Subcutaneous adipose tissue (tissue), 4 donors: ENCODE results near the gene PM20D2. TPM values are rescaled to one million over a fixed set of nuclear protein-coding genes. Genes with fewer than 3 reads are reported as not detected.

Experiments used
- total RNA-seq, 4 donors: library from RNA; depleted of rRNA; stranded (reverse); fragments of >200 nt; gene quantifications; one replicate each; pipeline ENCODE4 v1.1.0, GENCODE V29; 2016
- TF ChIP-seq, protein P1 (sequence below): fragments of 450-650 bp; IDR thresholded peaks from one replicate; pipeline ENCODE4 v1.5.1; 2016; ENCODE audit warnings: low read depth, mild to moderate bottlenecking, control low read depth, antibody characterized with exemption, moderate library complexity

Gene PM20D2
- total RNA-seq, 4 donors from 2014 or later, result 4.0 to 6.8 (median 4.9) TPM

DNA sequence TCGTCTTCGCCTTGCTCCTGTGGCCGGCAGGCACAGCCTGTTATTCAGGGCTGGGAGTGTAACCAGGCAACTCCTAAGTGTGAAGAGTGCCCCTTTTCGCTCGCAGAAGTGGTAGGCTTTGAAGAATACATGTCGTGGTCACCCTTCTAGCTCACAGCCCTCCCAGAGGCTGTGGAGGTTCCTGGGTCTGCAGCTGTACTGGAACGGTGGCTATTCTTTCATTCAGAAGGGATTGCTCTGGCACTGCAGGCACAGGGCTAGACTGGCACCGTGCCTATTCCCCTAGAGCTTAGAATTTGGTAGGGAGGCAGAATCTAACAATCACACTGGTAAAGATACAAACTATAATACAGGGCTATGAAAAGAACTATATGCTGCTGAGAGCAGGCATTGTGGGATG is 26.9 kb upstream of the PM20D2 start:
- TF ChIP-seq, protein P1, sequence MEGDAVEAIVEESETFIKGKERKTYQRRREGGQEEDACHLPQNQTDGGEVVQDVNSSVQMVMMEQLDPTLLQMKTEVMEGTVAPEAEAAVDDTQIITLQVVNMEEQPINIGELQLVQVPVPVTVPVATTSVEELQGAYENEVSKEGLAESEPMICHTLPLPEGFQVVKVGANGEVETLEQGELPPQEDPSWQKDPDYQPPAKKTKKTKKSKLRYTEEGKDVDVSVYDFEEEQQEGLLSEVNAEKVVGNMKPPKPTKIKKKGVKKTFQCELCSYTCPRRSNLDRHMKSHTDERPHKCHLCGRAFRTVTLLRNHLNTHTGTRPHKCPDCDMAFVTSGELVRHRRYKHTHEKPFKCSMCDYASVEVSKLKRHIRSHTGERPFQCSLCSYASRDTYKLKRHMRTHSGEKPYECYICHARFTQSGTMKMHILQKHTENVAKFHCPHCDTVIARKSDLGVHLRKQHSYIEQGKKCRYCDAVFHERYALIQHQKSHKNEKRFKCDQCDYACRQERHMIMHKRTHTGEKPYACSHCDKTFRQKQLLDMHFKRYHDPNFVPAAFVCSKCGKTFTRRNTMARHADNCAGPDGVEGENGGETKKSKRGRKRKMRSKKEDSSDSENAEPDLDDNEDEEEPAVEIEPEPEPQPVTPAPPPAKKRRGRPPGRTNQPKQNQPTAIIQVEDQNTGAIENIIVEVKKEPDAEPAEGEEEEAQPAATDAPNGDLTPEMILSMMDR, result no peak

DNA sequence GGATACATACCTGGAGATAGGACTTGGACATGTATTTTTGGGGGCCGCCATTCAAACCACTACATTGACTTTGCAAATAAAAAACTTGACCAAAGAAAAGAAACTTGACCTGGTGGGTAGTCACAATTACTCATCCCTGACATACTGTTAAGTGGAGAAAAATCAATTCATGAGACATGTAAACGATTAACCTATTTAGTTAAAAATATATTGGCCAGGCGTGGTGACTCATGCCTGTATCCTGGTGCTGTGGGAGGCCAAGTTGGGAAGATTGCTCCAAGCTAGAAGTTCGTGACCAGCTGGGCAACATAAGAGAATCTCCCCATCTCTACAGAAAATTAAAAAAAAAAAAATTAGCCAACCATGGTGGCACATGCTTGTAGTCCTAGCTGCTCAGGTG is 25.5 kb upstream of the PM20D2 start:
- TF ChIP-seq, protein P1, result no peak

DNA sequence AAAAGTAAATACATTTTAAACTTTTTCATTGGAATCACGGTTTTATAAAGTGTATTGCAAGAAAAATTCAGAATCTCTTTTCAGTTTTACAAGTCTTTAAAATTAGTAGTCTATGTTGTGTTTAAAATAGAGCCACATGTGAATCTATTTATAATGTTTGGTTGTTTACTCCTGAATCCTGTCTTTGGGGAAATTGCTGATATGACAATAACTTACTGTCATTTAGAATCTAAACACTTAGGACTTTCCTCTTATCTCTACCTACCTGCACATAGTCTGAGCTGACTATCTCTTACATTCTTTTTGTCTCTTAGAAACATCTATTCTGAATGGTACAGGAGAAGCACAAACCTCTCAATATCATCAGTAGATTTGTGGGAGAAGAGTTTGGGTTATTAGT is 23.9 kb upstream of the PM20D2 start:
- TF ChIP-seq, protein P1, result no peak

DNA sequence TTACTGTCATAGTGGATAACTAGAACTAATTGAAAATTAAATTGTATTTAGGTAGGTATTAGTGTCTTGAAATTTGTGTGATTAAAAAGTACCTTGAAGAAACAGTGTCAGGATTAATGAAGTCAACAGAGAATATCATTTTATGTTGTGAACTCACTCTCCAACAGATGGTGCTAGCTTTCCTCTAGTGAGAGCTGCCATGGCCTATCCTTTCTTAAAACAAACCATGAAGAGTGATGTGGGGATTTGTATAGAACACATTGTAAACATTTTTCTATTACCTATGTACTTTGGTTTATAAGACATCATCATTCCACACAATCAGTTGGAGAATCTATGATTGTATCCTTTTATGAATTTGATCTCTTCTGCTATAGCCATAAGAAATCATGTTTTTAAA is 23.2 kb upstream of the PM20D2 start:
- TF ChIP-seq, protein P1, result no peak

DNA sequence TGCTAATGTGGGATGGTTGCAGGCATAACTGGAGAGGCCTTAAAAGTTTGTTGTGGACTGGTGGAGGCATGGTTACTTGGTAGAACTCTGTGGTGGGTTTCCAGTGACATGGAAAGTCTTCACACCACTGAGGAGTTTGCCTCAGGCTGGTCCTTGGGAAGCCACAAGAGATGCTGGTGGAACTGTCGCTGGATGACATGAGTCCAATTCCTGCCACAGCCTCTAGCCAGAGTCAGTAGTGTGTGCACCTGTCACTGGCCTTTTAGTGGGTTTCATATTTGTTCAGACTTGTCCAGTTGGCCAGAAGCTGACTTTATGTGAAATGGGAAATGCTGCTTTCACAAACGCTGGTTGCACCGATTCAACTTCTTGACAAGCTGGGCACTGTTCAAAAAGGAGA is 14.3 kb upstream of the PM20D2 start:
- TF ChIP-seq, protein P1, result no peak

DNA sequence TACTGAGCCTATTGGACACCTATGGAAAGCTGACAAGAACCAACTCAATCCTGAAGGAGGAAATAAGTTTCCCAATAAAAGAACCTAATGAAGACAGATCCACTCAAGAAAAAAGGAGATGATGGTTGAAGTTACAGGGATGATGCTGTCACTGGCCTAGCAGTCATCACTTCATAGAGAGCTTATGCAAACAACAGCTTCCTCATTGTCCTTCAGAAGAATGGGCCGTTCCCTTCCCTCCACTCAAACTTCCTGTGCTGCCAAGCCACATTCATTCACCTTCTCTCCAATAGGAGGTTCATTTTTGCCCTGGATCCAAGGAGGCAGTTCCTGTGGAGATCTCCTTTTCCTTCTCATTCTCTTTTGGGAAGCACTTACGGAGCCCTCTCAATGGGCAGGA is 13.8 kb upstream of the PM20D2 start:
- TF ChIP-seq, protein P1, result no peak

DNA sequence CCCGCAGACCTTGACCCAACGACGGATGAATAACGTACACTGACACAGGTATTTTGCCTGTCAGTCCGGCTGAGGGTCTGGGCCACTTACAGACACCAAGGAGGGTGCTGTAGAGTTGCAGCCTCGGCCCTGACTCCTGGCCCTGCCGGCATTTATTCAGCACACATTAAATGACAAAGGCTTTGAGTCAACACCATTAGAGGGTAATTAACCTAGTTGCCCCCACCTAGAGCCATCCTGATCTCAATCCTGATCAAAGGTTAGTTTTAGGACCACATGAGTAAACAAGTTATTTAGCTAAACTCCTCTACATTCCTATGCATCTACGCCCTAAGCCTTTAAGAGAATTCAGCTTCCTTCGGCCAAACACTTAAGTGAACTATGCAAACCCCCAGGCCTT is 11.9 kb upstream of the PM20D2 start:
- TF ChIP-seq, protein P1, result no peak

DNA sequence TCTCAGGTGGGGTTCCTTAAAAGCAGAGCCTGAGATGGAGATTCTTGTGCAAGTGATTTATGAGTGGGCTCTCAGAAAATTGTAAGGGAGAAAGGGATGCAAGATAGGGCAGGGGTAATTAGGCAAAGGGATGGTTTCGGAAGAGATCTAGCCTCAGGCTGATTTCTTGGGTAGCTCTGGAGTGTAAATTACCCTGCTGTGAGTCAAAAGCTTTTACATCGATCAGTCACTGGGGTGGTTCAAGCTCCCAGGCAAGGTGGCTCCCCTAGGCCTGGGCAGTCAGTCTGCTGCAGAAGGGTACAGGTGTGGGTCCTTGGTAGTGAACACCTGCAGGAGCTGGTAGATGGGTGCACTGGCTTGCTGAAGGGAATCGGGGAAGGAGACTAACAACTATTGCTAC is 11.1 kb upstream of the PM20D2 start:
- TF ChIP-seq, protein P1, result no peak
